SIG-M5 treated with dmso at 0.1 percent for 504 hours (cell line): ENCODE measurements around the gene TGIF2.
"Not testable (repeated sequence)": the region's sequence is repeated elsewhere in the genome, so short reads cannot be mapped to it uniquely, and the experiment has no call there.

ENCODE experiments used
- DNase-seq: peaks from one replicate; lab custom pipeline; 2025; ENCODE audit not compliant: unreplicated experiment; lab: John Stamatoyannopoulos, UW

Gene TGIF2

GRCh38 chr20:36611625-36612024 lies 38.2 kb downstream of the TGIF2 start:
- DNase-seq, result no peak

GRCh38 chr20:36613974-36614373 lies 40.6 kb downstream of the TGIF2 start:
- no peak for DNase-seq

GRCh38 chr20:36614781-36615557 lies 41.6 kb downstream of the TGIF2 start:
- DNase-seq, result no peak

- DNase-seq, result no peak
Observed at GRCh38 chr20:36620917-36621316, 47.5 kb downstream of the TGIF2 start.

GRCh38 chr20:36623444-36623843 lies 50.0 kb downstream of the TGIF2 start:
- no peak for DNase-seq

GRCh38 chr20:36624068-36624943 lies 50.9 kb downstream of the TGIF2 start:
- DNase-seq, result no peak

- no peak for DNase-seq
Observed at GRCh38 chr20:36624944-36625324, 51.5 kb downstream of the TGIF2 start.

GRCh38 chr20:36628076-36628475 lies 54.7 kb downstream of the TGIF2 start:
- DNase-seq, result no peak

GRCh38 chr20:36629719-36630681 lies 56.6 kb downstream of the TGIF2 start:
- peak; percentile 31 for DNase-seq

GRCh38 chr20:36631646-36632045 lies 58.2 kb downstream of the TGIF2 start:
- no peak for DNase-seq

GRCh38 chr20:36632147-36632486 lies 58.7 kb downstream of the TGIF2 start:
- no peak for DNase-seq

- no peak for DNase-seq
Observed at GRCh38 chr20:36632487-36633284, 59.3 kb downstream of the TGIF2 start.

- no peak for DNase-seq
Observed at GRCh38 chr20:36633285-36633772, 59.9 kb downstream of the TGIF2 start.

- no peak for DNase-seq
Observed at GRCh38 chr20:36634342-36634741, 60.9 kb downstream of the TGIF2 start.

- DNase-seq, result not testable (repeated sequence)
Observed at GRCh38 chr20:36638876-36639400, 65.5 kb downstream of the TGIF2 start.

- no peak for DNase-seq
Observed at GRCh38 chr20:36641506-36641843, 68.1 kb downstream of the TGIF2 start.

GRCh38 chr20:36642136-36642535 lies 68.7 kb downstream of the TGIF2 start:
- no peak for DNase-seq
